Nephron progenitor cell (in vitro differentiated cells): ENCODE measurements around the gene MGLL.

ENCODE experiments used
- DNase-seq: peaks from one replicate; pipeline ENCODE4 v3.0.0; 2021
- H3K27ac Mint-ChIP-seq: 2 replicates; pipeline ENCODE4 v1.8.0; 2021; ENCODE audit warnings: mild to moderate bottlenecking, moderate library complexity, mixed read lengths
- H3K27me3 Mint-ChIP-seq: 2 replicates; pipeline ENCODE4 v1.8.0; 2021; ENCODE audit warnings: mild to moderate bottlenecking, low read depth, mixed read lengths; ENCODE audit not compliant: poor library complexity
- H3K36me3 Mint-ChIP-seq: 2 replicates; pipeline ENCODE4 v1.8.0; 2021; ENCODE audit warnings: low read depth, mixed read lengths
- H3K4me1 Mint-ChIP-seq: 2 replicates; pipeline ENCODE4 v1.8.0; 2021; ENCODE audit warnings: mixed read lengths
- H3K4me3 Mint-ChIP-seq: 2 replicates; pipeline ENCODE4 v1.8.0; 2021; ENCODE audit warnings: mild to moderate bottlenecking, moderate library complexity, mixed read lengths
- H3K9me3 Mint-ChIP-seq: 2 replicates; pipeline ENCODE4 v1.8.0; 2021; ENCODE audit warnings: mild to moderate bottlenecking, moderate library complexity, mixed read lengths
- CTCF ChIP-seq: fragments of 200-600 bp; sonication (generic); IDR thresholded peaks from 2 replicates; pipeline ENCODE4 v1.5.0; 2021; ENCODE audit warnings: antibody characterized with exemption

MGLL gene

GRCh38 chr3:127743351-127744252 is 78.7 kb downstream of the MGLL start:
- Mint-ChIP-seq H3K4me3 (no peak overlapping the region), H3K4me1 (peaks cover 18% of the 10 kb centered on the region), H3K9me3 (no peaks in the 10 kb centered on the region), H3K36me3 (no peaks in the 10 kb centered on the region), H3K27me3 (peaks cover 13% of the 10 kb centered on the region), H3K27ac (no peak overlapping the region)
- DNase-seq, result no peak
- TF ChIP-seq CTCF, result no peak

GRCh38 chr3:127742580-127742979 is 79.7 kb downstream of the MGLL start:
- H3K36me3 Mint-ChIP-seq, result no peaks in the 10 kb centered on the region

GRCh38 chr3:127741690-127742089 is 80.6 kb downstream of the MGLL start:
- Mint-ChIP-seq H3K9me3 (no peaks in the 10 kb centered on the region), H3K27ac (no peak overlapping the region), H3K4me3 (no peak overlapping the region), H3K36me3 (no peaks in the 10 kb centered on the region), H3K27me3 (peaks cover 13% of the 10 kb centered on the region), H3K4me1 (peaks cover 5% of the 10 kb centered on the region)
- DNase-seq, result no peak
- TF ChIP-seq CTCF, result no peak

More at GRCh38 chr3:127742580-127742979, 79.7 kb downstream of the MGLL start:
- DNase-seq, result no peak
- no peak overlapping the region for H3K4me3 Mint-ChIP-seq
- H3K27ac Mint-ChIP-seq, result no peak overlapping the region
- peaks cover 13% of the 10 kb centered on the region for H3K27me3 Mint-ChIP-seq
- no peaks in the 10 kb centered on the region for H3K9me3 Mint-ChIP-seq
- peaks cover 9% of the 10 kb centered on the region for H3K4me1 Mint-ChIP-seq
- TF ChIP-seq CTCF, result no peak

GRCh38 chr3:127741246-127741645 is 81.1 kb downstream of the MGLL start:
- no peak for DNase-seq
- H3K9me3 Mint-ChIP-seq, result no peaks in the 10 kb centered on the region
- no peak for TF ChIP-seq CTCF
- H3K36me3 Mint-ChIP-seq, result no peaks in the 10 kb centered on the region
- no peak overlapping the region for H3K27ac Mint-ChIP-seq
- H3K4me1 Mint-ChIP-seq, result peaks cover 8% of the 10 kb centered on the region
- peaks cover 12% of the 10 kb centered on the region for H3K27me3 Mint-ChIP-seq
- no peak overlapping the region for H3K4me3 Mint-ChIP-seq

- H3K4me1 Mint-ChIP-seq, result peaks cover 12% of the 10 kb centered on the region
- no peak for DNase-seq
- H3K9me3 Mint-ChIP-seq, result no peaks in the 10 kb centered on the region
- no peak for TF ChIP-seq CTCF
- H3K36me3 Mint-ChIP-seq, result no peaks in the 10 kb centered on the region
- H3K4me3 Mint-ChIP-seq, result no peak overlapping the region
- no peak overlapping the region for H3K27ac Mint-ChIP-seq
- H3K27me3 Mint-ChIP-seq, result peaks cover 8% of the 10 kb centered on the region
These were observed 82.0 kb downstream of the MGLL start for GRCh38 chr3:127740136-127740915.
